Measurements from ENCODE around the gene REM2. TPM values are rescaled to one million over a fixed set of nuclear protein-coding genes. Genes with fewer than 3 reads are reported as not detected.

The REM2 gene
- total RNA-seq, 2 experiments from 2014 or later, result 9.2 to 9.4 TPM

DNA sequence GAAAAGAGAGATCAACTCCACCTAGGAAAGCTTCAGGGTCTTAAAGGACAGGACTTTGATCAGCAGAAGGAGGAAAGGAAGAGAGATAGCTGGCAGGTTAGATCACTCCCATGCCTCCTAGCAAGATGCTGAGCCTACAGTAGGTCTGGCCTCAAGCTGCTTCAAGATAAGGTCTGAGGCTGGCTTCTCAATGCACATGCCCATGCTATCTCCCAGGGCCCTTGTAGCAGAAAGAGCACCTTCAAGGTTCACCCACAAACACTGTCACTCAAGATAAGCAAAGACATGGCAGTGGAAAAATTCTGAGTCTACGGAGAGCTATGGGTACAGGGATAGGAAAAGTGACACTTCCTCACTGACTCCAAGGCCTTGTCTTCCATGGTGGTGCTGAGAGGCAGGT is 14.3 kb downstream of the REM2 start:
- DNase-seq (no peak), ATAC-seq (ENCODE audit: poor library complexity) (no peak)
- H3K36me3 ChIP-seq (ENCODE audit: insufficient read depth, low read length), result peaks cover 34% of the 10 kb centered on the region
- POLR2A ChIA-PET, result no interaction called here
- no peaks in the 10 kb centered on the region for H3K27me3 ChIP-seq (ENCODE audit: control insufficient read depth in 1 of 2, insufficient read depth in 2 of 2, low read length in 2 of 2)
- intact Hi-C loops (cut with DNase I, micrococcal nuclease), result loop anchor here in 1 of 2 experiments (5.0 kb wide), 1 partner anchor 245 kb away; no protein-coding TSS in a partner anchor
- TF ChIP-seq, protein P1, sequence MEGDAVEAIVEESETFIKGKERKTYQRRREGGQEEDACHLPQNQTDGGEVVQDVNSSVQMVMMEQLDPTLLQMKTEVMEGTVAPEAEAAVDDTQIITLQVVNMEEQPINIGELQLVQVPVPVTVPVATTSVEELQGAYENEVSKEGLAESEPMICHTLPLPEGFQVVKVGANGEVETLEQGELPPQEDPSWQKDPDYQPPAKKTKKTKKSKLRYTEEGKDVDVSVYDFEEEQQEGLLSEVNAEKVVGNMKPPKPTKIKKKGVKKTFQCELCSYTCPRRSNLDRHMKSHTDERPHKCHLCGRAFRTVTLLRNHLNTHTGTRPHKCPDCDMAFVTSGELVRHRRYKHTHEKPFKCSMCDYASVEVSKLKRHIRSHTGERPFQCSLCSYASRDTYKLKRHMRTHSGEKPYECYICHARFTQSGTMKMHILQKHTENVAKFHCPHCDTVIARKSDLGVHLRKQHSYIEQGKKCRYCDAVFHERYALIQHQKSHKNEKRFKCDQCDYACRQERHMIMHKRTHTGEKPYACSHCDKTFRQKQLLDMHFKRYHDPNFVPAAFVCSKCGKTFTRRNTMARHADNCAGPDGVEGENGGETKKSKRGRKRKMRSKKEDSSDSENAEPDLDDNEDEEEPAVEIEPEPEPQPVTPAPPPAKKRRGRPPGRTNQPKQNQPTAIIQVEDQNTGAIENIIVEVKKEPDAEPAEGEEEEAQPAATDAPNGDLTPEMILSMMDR (IDR thresholded peaks at IDR 0.05), result no peak
- H3K9me3 Mint-ChIP-seq, result no peaks in the 10 kb centered on the region
- H3K27ac ChIP-seq (ENCODE audit: low read depth in 1 of 2, low read length in 2 of 2), result no peak overlapping the region
- peaks cover 14% of the 10 kb centered on the region for H3K4me1 Mint-ChIP-seq (ENCODE audit: low read depth)
- H3K4me3 Mint-ChIP-seq, result no peak overlapping the region
- no peak overlapping the region for H3K27ac Mint-ChIP-seq
- H3K4me3 ChIP-seq (ENCODE audit: low read length), result no peak overlapping the region
- H3K36me3 Mint-ChIP-seq (ENCODE audit: low read depth), result peaks cover 28% of the 10 kb centered on the region
- no peaks in the 10 kb centered on the region for H3K27me3 Mint-ChIP-seq
- peaks cover 13% of the 10 kb centered on the region for H3K4me1 ChIP-seq (ENCODE audit: insufficient read depth, low read length)
- CTCF ChIA-PET, result interaction anchor here (1.1 kb wide), 1 partner anchor 11 kb away, joined by 3 read pairs; no protein-coding TSS in a partner anchor
- no peaks in the 10 kb centered on the region for H3K9me3 ChIP-seq (ENCODE audit: control insufficient read depth in 1 of 2, insufficient read depth in 1 of 2, low read length in 2 of 2)

DNA sequence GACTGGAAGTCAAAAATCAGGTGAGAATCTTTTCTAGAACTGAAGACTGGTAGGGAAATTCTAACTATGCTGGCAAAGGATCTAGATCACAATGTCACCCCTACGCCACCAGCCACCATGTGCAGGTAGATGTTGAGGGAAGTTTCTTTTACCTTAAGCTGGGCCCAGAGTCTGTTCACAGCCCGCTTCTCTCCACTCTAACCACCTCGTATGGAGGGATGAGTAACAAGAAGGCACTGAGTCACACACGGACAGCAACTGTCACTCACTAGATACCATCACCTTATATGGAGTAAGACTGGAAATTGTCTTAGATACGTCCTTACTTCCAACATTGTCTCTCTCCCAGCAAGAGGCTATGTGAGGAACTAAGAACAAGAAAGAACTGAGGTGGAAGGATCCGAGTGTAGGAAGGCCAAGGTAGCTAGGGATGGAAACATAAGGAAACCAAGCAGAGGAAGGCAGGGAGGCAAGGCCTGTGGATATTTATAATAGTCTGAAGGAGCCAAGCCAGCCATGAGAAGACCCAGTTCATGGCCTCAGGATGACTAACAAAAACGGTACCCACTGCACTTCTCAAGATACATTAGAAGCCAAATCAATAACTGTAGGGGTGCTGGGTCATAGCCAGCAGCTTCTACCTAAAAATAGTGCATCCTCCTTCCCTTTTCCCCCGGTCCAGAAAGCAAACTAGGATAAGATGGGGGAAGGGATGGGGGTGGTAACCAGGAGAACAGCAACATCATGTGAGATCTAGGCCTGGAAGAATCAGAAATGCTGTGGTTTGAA is 15.5 kb downstream of the REM2 start:
- ChIA-PET POLR2A (interaction anchor here (1.7 kb wide), 1 partner anchor 328 kb away, joined by 5 read pairs; no protein-coding TSS in a partner anchor), CTCF (interaction anchor here (0.8 to 2.9 kb wide), 2 partner anchors 12 to 26 kb away, joined by 3 to 23 read pairs; partner anchors contain the start of gene LRP10)
- Mint-ChIP-seq H3K36me3 (ENCODE audit: low read depth) (peaks cover 33% of the 10 kb centered on the region), H3K27ac (no peak overlapping the region), H3K4me1 (ENCODE audit: low read depth) (peaks cover 15% of the 10 kb centered on the region), H3K9me3 (no peaks in the 10 kb centered on the region), H3K4me3 (no peak overlapping the region), H3K27me3 (no peaks in the 10 kb centered on the region)
- Histone ChIP-seq H3K9me3 (ENCODE audit: control insufficient read depth in 1 of 2, insufficient read depth in 1 of 2, low read length in 2 of 2) (no peaks in the 10 kb centered on the region), H3K4me3 (ENCODE audit: low read length) (no peak overlapping the region), H3K36me3 (ENCODE audit: insufficient read depth, low read length) (peaks cover 43% of the 10 kb centered on the region), H3K27ac (ENCODE audit: low read depth in 1 of 2, low read length in 2 of 2) (no peak overlapping the region), H3K27me3 (ENCODE audit: control insufficient read depth in 1 of 2, insufficient read depth in 2 of 2, low read length in 2 of 2) (no peaks in the 10 kb centered on the region), H3K4me1 (ENCODE audit: insufficient read depth, low read length) (peaks cover 13% of the 10 kb centered on the region)
- DNase-seq (no peak), ATAC-seq (ENCODE audit: poor library complexity) (no peak)
- intact Hi-C loops (cut with DNase I, micrococcal nuclease), result loop anchor here in 1 of 2 experiments (1.0 to 5.0 kb wide), 3 partner anchors 246 to 341 kb away; no protein-coding TSS in a partner anchor
- TF ChIP-seq, protein P1 (IDR thresholded peaks at IDR 0.05), result no peak

DNA sequence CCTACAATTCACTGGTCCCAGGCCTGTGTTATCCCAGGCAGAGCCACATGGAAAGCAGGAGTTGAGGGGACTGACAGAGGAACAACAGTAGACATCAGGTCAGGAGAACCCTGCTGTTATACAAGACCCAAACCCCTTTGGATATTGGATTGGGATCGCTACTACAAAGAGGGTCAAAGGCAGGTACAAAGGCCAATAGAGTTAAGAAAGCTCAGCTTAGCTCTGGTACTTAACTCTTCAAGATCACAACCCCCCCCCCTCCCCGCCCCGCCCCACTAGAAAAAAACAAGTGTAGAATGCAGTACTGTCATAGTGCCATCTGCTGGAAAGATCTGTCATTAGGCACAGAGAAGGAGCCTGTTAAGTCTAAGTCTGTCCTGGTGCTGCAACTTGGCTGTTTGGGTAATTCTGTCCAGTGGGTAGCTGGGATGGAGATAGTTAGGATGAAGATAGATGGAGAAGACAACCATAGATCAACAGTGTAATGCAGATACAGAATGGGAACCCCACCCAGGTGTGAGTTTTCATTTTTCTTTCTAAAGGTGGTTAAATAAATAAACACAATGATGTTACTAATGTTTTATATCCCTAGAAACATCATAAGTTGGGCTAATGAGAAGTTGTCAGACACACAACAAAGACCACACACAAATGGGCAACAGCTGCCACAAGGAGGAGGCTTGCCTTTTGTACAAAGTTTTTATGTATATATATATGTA is 17.2 kb downstream of the REM2 start:
- Mint-ChIP-seq H3K27ac (no peak overlapping the region), H3K4me1 (ENCODE audit: low read depth) (peaks cover 15% of the 10 kb centered on the region), H3K36me3 (ENCODE audit: low read depth) (peaks cover 51% of the 10 kb centered on the region), H3K4me3 (no peak overlapping the region), H3K9me3 (no peaks in the 10 kb centered on the region), H3K27me3 (no peaks in the 10 kb centered on the region)
- intact Hi-C loops (cut with DNase I, micrococcal nuclease), result loop anchor here (1.0 to 5.0 kb wide), 5 partner anchors 12 to 330 kb away; no protein-coding TSS in a partner anchor
- no peak overlapping the region for H3K4me3 ChIP-seq (ENCODE audit: low read length)
- TF ChIP-seq, protein P1 (IDR thresholded peaks at IDR 0.05), result peak; percentile 68
- CTCF ChIA-PET, result interaction anchor here (0.9 to 2.9 kb wide), 10 partner anchors 12 to 340 kb away, joined by 3 to 23 read pairs (median 6); partner anchors contain the start of genes LRP10 and PRMT5
- H3K36me3 ChIP-seq (ENCODE audit: insufficient read depth, low read length), result peaks cover 55% of the 10 kb centered on the region
- POLR2A ChIA-PET, result interaction anchor here (0.5 to 1.9 kb wide), 10 partner anchors 12 to 330 kb away, joined by 3 to 9 read pairs (median 4); partner anchors contain the start of genes LRP10, PRMT5 and RBM23
- no peaks in the 10 kb centered on the region for H3K9me3 ChIP-seq (ENCODE audit: control insufficient read depth in 1 of 2, insufficient read depth in 1 of 2, low read length in 2 of 2)
- H3K4me1 ChIP-seq (ENCODE audit: insufficient read depth, low read length), result peaks cover 13% of the 10 kb centered on the region
- peak; percentile 92 for ATAC-seq (ENCODE audit: poor library complexity)
- no peak overlapping the region for H3K27ac ChIP-seq (ENCODE audit: low read depth in 1 of 2, low read length in 2 of 2)
- DNase-seq, result peak in 13 of 14 experiments; percentile 14 to 87 (median 36)
- no peaks in the 10 kb centered on the region for H3K27me3 ChIP-seq (ENCODE audit: control insufficient read depth in 1 of 2, insufficient read depth in 2 of 2, low read length in 2 of 2)
